Mesendoderm (in vitro differentiated cells): ENCODE data around the gene ADARB1.

Experiments
- DNase-seq: peaks from one replicate; pipeline ENCODE4 v3.0.0; 2013
- H2AK5ac ChIP-seq: 2 replicates; pipeline ENCODE4 v1.6.1; 2013; ENCODE audit warnings: low read length, inconsistent platforms
- H2BK120ac ChIP-seq: 2 replicates; pipeline ENCODE4 v1.6.1; 2013; ENCODE audit warnings: low read depth, mild to moderate bottlenecking, low read length, moderate library complexity, mixed read lengths
- H2BK15ac ChIP-seq: replicated peaks from 2 replicates; pipeline ENCODE4 v1.6.1; 2013; ENCODE audit warnings: low read depth, mild to moderate bottlenecking, moderate library complexity
- H2BK5ac ChIP-seq: 2 replicates; pipeline ENCODE4 v1.6.1; 2013; ENCODE audit warnings: low read length, inconsistent platforms
- H3K18ac ChIP-seq: 2 replicates; pipeline ENCODE4 v1.6.1; 2013; ENCODE audit warnings: mild to moderate bottlenecking, low read length, mixed read lengths
- H3K23ac ChIP-seq: one replicate; pipeline ENCODE4 v1.6.1; 2013; ENCODE audit warnings: low read length
- H3K27ac ChIP-seq: 2 replicates; pipeline ENCODE4 v1.5.1; 2013; ENCODE audit warnings: low read depth, mild to moderate bottlenecking, inconsistent platforms, low read length, moderate library complexity
- H3K27me3 ChIP-seq: 2 replicates; pipeline ENCODE4 v1.6.1; 2013; ENCODE audit warnings: low read length, control low read depth, mild to moderate bottlenecking, inconsistent platforms; ENCODE audit not compliant: insufficient read depth, poor library complexity
- H3K36me3 ChIP-seq: 2 replicates; pipeline ENCODE4 v1.6.1; 2013; ENCODE audit warnings: low read length, inconsistent platforms; ENCODE audit not compliant: control insufficient read depth, insufficient read depth
- H3K4ac ChIP-seq: one replicate; pipeline ENCODE4 v1.6.1; 2013; ENCODE audit warnings: low read depth, mild to moderate bottlenecking, low read length, moderate library complexity
- H3K4me1 ChIP-seq: 2 replicates; pipeline ENCODE4 v1.6.1; 2013; ENCODE audit warnings: low read depth, low read length, inconsistent platforms; ENCODE audit not compliant: control insufficient read depth
- H3K4me2 ChIP-seq: 2 replicates; pipeline ENCODE4 v1.6.1; 2013; ENCODE audit warnings: low read length
- H3K4me3 ChIP-seq: 2 replicates; pipeline ENCODE4 v1.5.1; 2013; ENCODE audit warnings: mild to moderate bottlenecking, low read length
- H3K56ac ChIP-seq: one replicate; pipeline ENCODE4 v1.6.1; 2013; ENCODE audit warnings: low read length
- H3K79me1 ChIP-seq: 2 replicates; pipeline ENCODE4 v1.6.1; 2013; ENCODE audit warnings: low read length, inconsistent platforms
- H3K79me2 ChIP-seq: 2 replicates; pipeline ENCODE4 v1.6.1; 2013; ENCODE audit warnings: mild to moderate bottlenecking, low read length; ENCODE audit not compliant: control insufficient read depth, insufficient read depth
- H3K9ac ChIP-seq: 2 replicates; pipeline ENCODE4 v1.6.1; 2013; ENCODE audit warnings: low read length, inconsistent platforms
- H4K5ac ChIP-seq: one replicate; pipeline ENCODE4 v1.6.1; 2013; ENCODE audit warnings: low read length
- H4K8ac ChIP-seq: one replicate; pipeline ENCODE4 v1.6.1; 2013; ENCODE audit warnings: low read depth, mild to moderate bottlenecking, control low read depth, low read length, moderate library complexity
- WGBS: extraction: QIAGEN DNeasy Blood & Tissue Kit; methylation state at CpG from one replicate; pipeline ENCODE4 v1.1.7; 2013; ENCODE audit warnings: low lambda C conversion rate, missing lambda C conversion rate; ENCODE audit not compliant: insufficient coverage; ENCODE audit errors: extremely low coverage; 5-methylcytosine and 5-hydroxymethylcytosine counted together

The ADARB1 gene

DNA sequence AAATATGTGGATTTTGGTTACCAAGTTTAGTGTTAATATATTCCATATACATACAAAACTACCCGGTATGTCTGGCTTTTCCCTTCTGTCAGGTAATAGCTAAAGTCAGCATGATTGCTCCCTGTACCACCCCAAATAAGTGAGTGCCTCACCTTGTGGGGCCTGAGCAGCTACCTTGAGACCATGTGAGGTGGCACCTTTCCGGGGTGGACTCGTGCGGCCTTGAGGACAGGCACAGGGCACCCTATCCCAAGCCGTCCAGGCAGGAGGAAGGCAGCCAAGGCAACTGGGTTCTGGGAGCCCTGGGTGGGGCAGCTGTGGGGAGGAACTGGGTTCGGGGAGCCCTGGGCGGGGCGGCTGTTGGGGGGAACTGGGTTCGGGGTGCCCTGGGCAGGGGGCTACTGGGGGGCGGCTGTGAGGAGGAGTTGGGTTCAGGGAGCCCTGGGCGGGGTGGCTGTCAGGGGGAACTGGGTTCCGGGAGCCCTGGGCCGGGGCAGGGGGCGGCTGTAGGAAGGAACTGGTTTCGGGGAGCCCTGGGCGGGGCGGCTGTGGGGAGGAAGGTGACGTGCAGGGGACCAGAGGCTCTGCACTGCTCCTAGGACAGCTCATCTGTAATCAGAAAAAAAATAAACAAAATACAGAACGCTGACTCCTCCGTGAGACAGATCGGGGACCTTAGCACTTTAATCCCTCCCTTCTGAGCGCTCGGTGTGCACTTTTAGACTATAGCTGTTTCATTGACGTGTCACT, 150.0 kb downstream of the ADARB1 start:
- H3K79me1 ChIP-seq, result no peaks in the 10 kb centered on the region
- no peak overlapping the region for H4K8ac ChIP-seq
- no peak overlapping the region for H3K9ac ChIP-seq
- H2AK5ac ChIP-seq, result no peak overlapping the region
- H3K4me3 ChIP-seq, result no peak overlapping the region
- no peaks in the 10 kb centered on the region for H3K79me2 ChIP-seq
- H3K23ac ChIP-seq, result no peak overlapping the region
- peaks cover 1% of the 10 kb centered on the region for H3K36me3 ChIP-seq
- no peak overlapping the region for H3K18ac ChIP-seq
- no peak overlapping the region for H3K56ac ChIP-seq
- H4K5ac ChIP-seq, result no peak overlapping the region
- H3K4me2 ChIP-seq, result no peak overlapping the region
- no peaks in the 10 kb centered on the region for H3K27me3 ChIP-seq
- H3K4me1 ChIP-seq, result no peaks in the 10 kb centered on the region
- no peak overlapping the region for H2BK5ac ChIP-seq
- DNase-seq, result no peak
- no CpG with 5 or more reads among the region's 24 CpGs for WGBS
- no peak overlapping the region for H2BK15ac ChIP-seq
- no peak overlapping the region for H3K4ac ChIP-seq
- H2BK120ac ChIP-seq, result no peak overlapping the region
- no peak overlapping the region for H3K27ac ChIP-seq

GRCh38 chr21:45225041-45225740, 150.8 kb downstream of the ADARB1 start:
- Histone ChIP-seq H2AK5ac (no peak overlapping the region), H2BK120ac (no peak overlapping the region), H3K4me1 (no peaks in the 10 kb centered on the region), H4K8ac (no peak overlapping the region), H3K27me3 (no peaks in the 10 kb centered on the region), H3K9ac (no peak overlapping the region), H3K23ac (no peak overlapping the region), H3K18ac (no peak overlapping the region), H3K56ac (no peak overlapping the region), H3K4me3 (no peak overlapping the region), H3K79me2 (no peaks in the 10 kb centered on the region), H3K27ac (no peak overlapping the region), H2BK15ac (no peak overlapping the region), H3K4me2 (no peak overlapping the region), H3K79me1 (no peaks in the 10 kb centered on the region), H2BK5ac (no peak overlapping the region), H3K36me3 (peaks cover 1% of the 10 kb centered on the region), H4K5ac (no peak overlapping the region), H3K4ac (no peak overlapping the region)
- no peak for DNase-seq
- WGBS, result no CpG with 5 or more reads among the region's 11 CpGs

GRCh38 chr21:45225741-45226327, 151.5 kb downstream of the ADARB1 start:
- Histone ChIP-seq H3K36me3 (peaks cover 1% of the 10 kb centered on the region), H2BK120ac (no peak overlapping the region), H3K27ac (no peak overlapping the region), H3K4ac (no peak overlapping the region), H3K4me1 (no peaks in the 10 kb centered on the region), H2BK5ac (no peak overlapping the region), H3K18ac (no peak overlapping the region), H3K79me1 (no peaks in the 10 kb centered on the region), H3K4me3 (no peak overlapping the region), H3K9ac (no peak overlapping the region), H4K5ac (no peak overlapping the region), H2BK15ac (no peak overlapping the region), H3K79me2 (no peaks in the 10 kb centered on the region), H3K56ac (no peak overlapping the region), H2AK5ac (no peak overlapping the region), H3K4me2 (no peak overlapping the region), H3K27me3 (no peaks in the 10 kb centered on the region), H4K8ac (no peak overlapping the region), H3K23ac (no peak overlapping the region)
- WGBS, result no CpG with 5 or more reads among the region's 16 CpGs
- DNase-seq, result no peak

DNA sequence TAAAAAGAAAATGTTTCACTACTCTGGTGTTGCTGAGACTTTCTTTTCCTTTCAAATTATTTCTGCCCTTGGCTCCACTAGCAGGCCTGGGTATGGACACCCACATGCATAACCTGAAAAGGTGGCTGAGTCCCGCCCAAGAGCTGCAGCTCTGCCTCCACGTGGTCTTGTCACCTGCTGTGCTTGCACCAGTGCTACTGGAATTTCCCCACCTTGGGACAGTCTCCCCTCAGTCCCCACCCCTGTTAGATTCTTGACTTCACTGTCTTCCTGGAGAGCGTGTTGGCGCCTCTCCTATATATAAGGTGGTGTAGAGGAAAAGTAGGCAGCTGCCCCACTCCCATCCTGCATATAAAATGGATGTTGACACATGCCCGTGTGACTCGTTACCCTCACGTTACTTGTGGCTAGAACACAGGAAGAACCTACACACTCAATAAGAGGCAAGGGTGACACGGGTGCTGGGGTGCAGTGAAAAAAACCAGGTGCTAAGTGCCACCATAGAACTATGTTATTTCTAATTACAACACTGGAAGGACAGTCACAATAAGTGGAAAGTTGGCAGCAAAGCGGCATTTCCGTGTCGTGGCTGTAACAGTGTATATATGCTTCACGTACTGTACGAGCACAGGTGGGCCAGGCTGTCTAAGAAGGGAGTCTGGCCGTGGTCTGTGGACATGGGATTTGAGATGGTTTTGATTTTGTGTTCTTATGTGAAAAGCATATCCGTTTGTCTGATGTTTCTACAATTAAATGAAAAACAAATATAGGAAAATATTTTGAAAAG, 152.4 kb downstream of the ADARB1 start:
- H3K4ac ChIP-seq, result no peak overlapping the region
- no peak overlapping the region for H3K27ac ChIP-seq
- no peak overlapping the region for H3K4me2 ChIP-seq
- H3K4me1 ChIP-seq, result no peaks in the 10 kb centered on the region
- no peak for DNase-seq
- H3K18ac ChIP-seq, result no peak overlapping the region
- no peak overlapping the region for H3K9ac ChIP-seq
- no peak overlapping the region for H4K8ac ChIP-seq
- H3K79me1 ChIP-seq, result no peaks in the 10 kb centered on the region
- H3K79me2 ChIP-seq, result no peaks in the 10 kb centered on the region
- WGBS, result no CpG with 5 or more reads among the region's 15 CpGs
- H2BK120ac ChIP-seq, result no peak overlapping the region
- H2BK15ac ChIP-seq, result no peak overlapping the region
- H2AK5ac ChIP-seq, result no peak overlapping the region
- H2BK5ac ChIP-seq, result no peak overlapping the region
- no peaks in the 10 kb centered on the region for H3K27me3 ChIP-seq
- H3K56ac ChIP-seq, result no peak overlapping the region
- no peak overlapping the region for H3K4me3 ChIP-seq
- no peak overlapping the region for H3K23ac ChIP-seq
- H4K5ac ChIP-seq, result no peak overlapping the region
- peaks cover 1% of the 10 kb centered on the region for H3K36me3 ChIP-seq

DNA sequence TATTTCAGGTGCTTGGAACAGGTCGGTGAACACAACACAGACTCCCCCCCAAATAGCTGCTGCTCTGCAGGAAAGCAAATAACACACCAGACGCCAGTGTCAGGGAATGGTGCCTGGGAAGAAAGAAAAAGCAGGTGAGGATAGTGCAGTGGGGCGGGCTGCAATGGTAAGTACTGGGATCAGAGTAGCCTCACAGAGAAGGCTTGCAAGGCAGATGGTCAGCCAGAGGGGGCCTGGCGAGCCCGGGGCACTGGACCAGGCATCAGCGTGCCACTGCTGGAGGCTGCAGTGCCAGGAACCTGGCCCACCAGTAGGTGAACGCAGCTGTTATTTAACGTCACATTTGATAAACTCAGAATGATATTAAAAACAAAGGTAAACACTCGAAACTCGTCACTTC, 153.4 kb downstream of the ADARB1 start:
- Histone ChIP-seq H3K27me3 (no peaks in the 10 kb centered on the region), H3K36me3 (peaks cover 1% of the 10 kb centered on the region), H3K27ac (no peak overlapping the region), H2BK5ac (no peak overlapping the region), H3K23ac (no peak overlapping the region), H4K5ac (no peak overlapping the region), H3K56ac (no peak overlapping the region), H4K8ac (no peak overlapping the region), H3K79me2 (no peaks in the 10 kb centered on the region), H3K18ac (no peak overlapping the region), H3K79me1 (no peaks in the 10 kb centered on the region), H2BK120ac (no peak overlapping the region), H2BK15ac (no peak overlapping the region), H3K4me1 (no peaks in the 10 kb centered on the region), H3K4ac (no peak overlapping the region), H3K4me2 (no peak overlapping the region), H3K4me3 (no peak overlapping the region), H2AK5ac (no peak overlapping the region), H3K9ac (no peak overlapping the region)
- no CpG with 5 or more reads among the region's 10 CpGs for WGBS
- no peak for DNase-seq
